ENCODE data around the gene SPHK2. TPM values are rescaled to one million over a fixed set of nuclear protein-coding genes. Genes with fewer than 3 reads are reported as not detected.

The SPHK2 gene
- total RNA-seq, 2 donors from 2014 or later: 99.5 to 114 TPM

- no peaks in the 10 kb centered on the region for H3K36me3 ChIP-seq (ENCODE audit: control insufficient read depth, insufficient read depth, low read length)
- Mint-ChIP-seq H3K27ac (peak overlapping the region; percentile 87), H3K4me1 (peaks cover 7% of the 10 kb centered on the region), H3K27me3 (ENCODE audit: insufficient read depth) (peaks cover 8% of the 10 kb centered on the region), H3K9me3 (no peaks in the 10 kb centered on the region), H3K36me3 (ENCODE audit: low read depth) (peaks cover 14% of the 10 kb centered on the region), H3K4me3 (peak overlapping the region; percentile 76)
- 0 to 1% methylated on average over 6 of the region's 6 CpGs for WGBS, 2 experiments (ENCODE audit: insufficient coverage in 1 of 2, insufficient read length in 1 of 2)
- peak overlapping the region; percentile 40 for H3K9ac ChIP-seq (ENCODE audit: extremely low read depth, low read length, poor library complexity, severe bottlenecking)
- no peaks in the 10 kb centered on the region for H3K9me3 ChIP-seq (ENCODE audit: control insufficient read depth, low read length)
- H3K4me1 ChIP-seq (ENCODE audit: control insufficient read depth, insufficient read depth, low read length): no peaks in the 10 kb centered on the region
- peak overlapping the region; percentile 86 for H3K4me3 ChIP-seq (ENCODE audit: low read length)
- peak; percentile 83 for DNase-seq
- peak overlapping the region; percentile 58 for H3K27ac ChIP-seq (ENCODE audit: low read depth, low read length)
- no peak for TF ChIP-seq CTCF (conservative IDR thresholded peaks at IDR 0.05)
- H3K27me3 ChIP-seq (ENCODE audit: control insufficient read depth, insufficient read depth, low read length, poor library complexity, severe bottlenecking): no peaks in the 10 kb centered on the region
These were observed 26.3 kb downstream of the SPHK2 start for GRCh38 chr19:48645620-48646000.

- 0% methylated on average over 13 to 32 of the region's 33 CpGs for WGBS, 2 experiments (ENCODE audit: insufficient coverage in 1 of 2, insufficient read length in 1 of 2)
- peak within 1 kb of the TSS; percentile 40 for H3K9ac ChIP-seq (ENCODE audit: extremely low read depth, low read length, poor library complexity, severe bottlenecking)
These were observed 26.9 kb downstream of the SPHK2 start, which contains the start of gene CA11 for GRCh38 chr19:48646001-48646721. Gene CA11 (minus strand): TSS chr19:48646187. CDS start chr19:48645632, 555 bp downstream.

GRCh38 chr19:48646722-48647216 lies 27.5 kb downstream of the SPHK2 start:
- WGBS, 2 experiments (ENCODE audit: insufficient coverage in 1 of 2, insufficient read length in 1 of 2): 30 to 47% methylated on average over 3 to 8 of the region's 10 CpGs

More at GRCh38 chr19:48646001-48646721, 26.9 kb downstream of the SPHK2 start, which contains the start of gene CA11:
- peak within 1 kb of the TSS; percentile 87 for H3K27ac Mint-ChIP-seq
- peak; percentile 98 for DNase-seq
- H3K4me1 Mint-ChIP-seq: peaks cover 7% of the 10 kb centered on the region
- Histone ChIP-seq H3K27ac (ENCODE audit: low read depth, low read length) (peak within 1 kb of the TSS; percentile 58), H3K4me3 (ENCODE audit: low read length) (peak within 1 kb of the TSS; percentile 86), H3K4me1 (ENCODE audit: control insufficient read depth, insufficient read depth, low read length) (no peaks in the 10 kb centered on the region), H3K36me3 (ENCODE audit: control insufficient read depth, insufficient read depth, low read length) (no peaks in the 10 kb centered on the region), H3K27me3 (ENCODE audit: control insufficient read depth, insufficient read depth, low read length, poor library complexity, severe bottlenecking) (no peaks in the 10 kb centered on the region), H3K9me3 (ENCODE audit: control insufficient read depth, low read length) (no peaks in the 10 kb centered on the region)
- peaks cover 2% of the 10 kb centered on the region for H3K27me3 Mint-ChIP-seq (ENCODE audit: insufficient read depth)
- peak within 1 kb of the TSS; percentile 76 for H3K4me3 Mint-ChIP-seq
- TF ChIP-seq CTCF (conservative IDR thresholded peaks at IDR 0.05): peak; percentile 93
- H3K9me3 Mint-ChIP-seq: peaks cover 3% of the 10 kb centered on the region
- peaks cover 14% of the 10 kb centered on the region for H3K36me3 Mint-ChIP-seq (ENCODE audit: low read depth)

More at GRCh38 chr19:48646722-48647216, 27.5 kb downstream of the SPHK2 start:
- H3K36me3 ChIP-seq (ENCODE audit: control insufficient read depth, insufficient read depth, low read length): no peaks in the 10 kb centered on the region
- no peaks in the 10 kb centered on the region for H3K27me3 Mint-ChIP-seq (ENCODE audit: insufficient read depth)
- H3K4me1 Mint-ChIP-seq: peaks cover 7% of the 10 kb centered on the region
- H3K9ac ChIP-seq (ENCODE audit: extremely low read depth, low read length, poor library complexity, severe bottlenecking): no peak overlapping the region
- H3K4me3 Mint-ChIP-seq: peak overlapping the region; percentile 76
- H3K27ac ChIP-seq (ENCODE audit: low read depth, low read length): no peak overlapping the region
- no peak for TF ChIP-seq CTCF (conservative IDR thresholded peaks at IDR 0.05)
- no peaks in the 10 kb centered on the region for H3K9me3 ChIP-seq (ENCODE audit: control insufficient read depth, low read length)
- H3K4me1 ChIP-seq (ENCODE audit: control insufficient read depth, insufficient read depth, low read length): no peaks in the 10 kb centered on the region
- H3K9me3 Mint-ChIP-seq: peaks cover 4% of the 10 kb centered on the region
- no peaks in the 10 kb centered on the region for H3K27me3 ChIP-seq (ENCODE audit: control insufficient read depth, insufficient read depth, low read length, poor library complexity, severe bottlenecking)
- H3K36me3 Mint-ChIP-seq (ENCODE audit: low read depth): peaks cover 10% of the 10 kb centered on the region
- H3K4me3 ChIP-seq (ENCODE audit: low read length): no peak overlapping the region
- DNase-seq: no peak
- no peak overlapping the region for H3K27ac Mint-ChIP-seq

Data from endodermal cell (in vitro differentiated cells).